Gastroesophageal sphincter (tissue), 4 donors: ENCODE measurements around the gene RAB38. TPM values are rescaled to one million over a fixed set of nuclear protein-coding genes. Genes with fewer than 3 reads are reported as not detected.

Source experiments
- ATAC-seq: fragments of 150-250 bp; one replicate; pipeline ENCODE4 v1.9.1; 2016; ENCODE audit warnings: mild to moderate bottlenecking, moderate library complexity
- H3K27ac ChIP-seq, 4 donors: fragments of 200-600 bp; sonication (generic) in 3 of 4; 1 replicate in 3 of 4; 2 replicates in 1 of 4; pipeline ENCODE4 v1.5.1; 2016 to 2019
- H3K27me3 ChIP-seq: fragments of 200-600 bp; sonication (generic); one replicate; pipeline ENCODE4 v1.5.1; 2019
- H3K36me3 ChIP-seq, 2 donors: fragments of 200-600 bp; sonication (generic); one replicate each; pipeline ENCODE4 v1.5.1; 2019; ENCODE audit warnings: control low read depth in 1 of 2
- H3K4me1 ChIP-seq, 3 donors: fragments of 200-600 bp; sonication (generic); 1 replicate in 2 of 3; 2 replicates in 1 of 3; pipeline ENCODE4 v1.5.1; 2016 to 2019; ENCODE audit warnings: control low read depth in 2 of 3
- H3K4me3 ChIP-seq, 2 donors: fragments of 200-600 bp; sonication (generic); one replicate each; pipeline ENCODE4 v1.5.1; 2019; ENCODE audit warnings: mild to moderate bottlenecking in 1 of 2, moderate library complexity in 1 of 2
- H3K9me3 ChIP-seq, 3 donors: fragments of 200-600 bp; sonication (generic); one replicate each; pipeline ENCODE4 v1.5.1; 2017 to 2019; ENCODE audit warnings: control low read depth in 2 of 3
- EP300 ChIP-seq: sonication (generic); formaldehyde crosslinking; IDR thresholded peaks from one replicate; pipeline ENCODE4 v1.6.1; 2017; ENCODE audit warnings: antibody characterized with exemption, mild to moderate bottlenecking
- POLR2A ChIP-seq, 2 donors: fragments of 450-650 bp; IDR thresholded peaks; one replicate each; pipeline ENCODE4 v1.6.1; 2017; ENCODE audit warnings: antibody characterized with exemption in 2 of 2, mild to moderate bottlenecking in 2 of 2, moderate library complexity in 1 of 2
- POLR2AphosphoS5 ChIP-seq: sonication (generic); formaldehyde crosslinking; IDR thresholded peaks from one replicate; pipeline ENCODE4 v1.6.1; 2017; ENCODE audit warnings: antibody characterized with exemption
- WGBS, 2 donors: methylation state at CpG; one replicate each; pipeline ENCODE4 v1.1.5; 2018; ENCODE audit warnings: low coverage in 1 of 2; 5-methylcytosine and 5-hydroxymethylcytosine counted together
- total RNA-seq, 4 donors: library from RNA; depleted of rRNA; stranded (reverse); fragments of >200 nt; gene quantifications; one replicate each; pipeline ENCODE4 v1.1.0, GENCODE V29; 2016
- TF ChIP-seq, protein P1 (sequence below), 4 experiments: fragments of 200-600 bp in 2 of 4; fragments of 450-650 bp in 2 of 4; sonication (generic) in 1 of 4; IDR thresholded peaks; one replicate each; pipeline ENCODE4 v1.5.1; 2017 to 2019; ENCODE audit warnings: antibody characterized with exemption in 4 of 4, mild to moderate bottlenecking in 2 of 4, moderate library complexity in 2 of 4

The RAB38 gene
- total RNA-seq, 4 donors from 2014 or later = 1.2 to 4.6 (median 1.6) TPM; not detected in 1

GRCh38 chr11:88102598-88102934, 72.7 kb downstream of the RAB38 start:
- Histone ChIP-seq H3K27ac (no peak overlapping the region), H3K36me3 (no peaks in the 10 kb centered on the region), H3K27me3 (no peaks in the 10 kb centered on the region), H3K4me3 (no peak overlapping the region), H3K4me1 (no peaks in the 10 kb centered on the region), H3K9me3 (no peaks in the 10 kb centered on the region)
- WGBS, 2 donors = 81 to 83% methylated on average over 3 of the region's 3 CpGs
- no peak for ATAC-seq
- TF ChIP-seq EP300 (no peak), POLR2A (IDR thresholded peaks at IDR 0.05) (no peak), POLR2AphosphoS5 (no peak)
- TF ChIP-seq, protein P1, sequence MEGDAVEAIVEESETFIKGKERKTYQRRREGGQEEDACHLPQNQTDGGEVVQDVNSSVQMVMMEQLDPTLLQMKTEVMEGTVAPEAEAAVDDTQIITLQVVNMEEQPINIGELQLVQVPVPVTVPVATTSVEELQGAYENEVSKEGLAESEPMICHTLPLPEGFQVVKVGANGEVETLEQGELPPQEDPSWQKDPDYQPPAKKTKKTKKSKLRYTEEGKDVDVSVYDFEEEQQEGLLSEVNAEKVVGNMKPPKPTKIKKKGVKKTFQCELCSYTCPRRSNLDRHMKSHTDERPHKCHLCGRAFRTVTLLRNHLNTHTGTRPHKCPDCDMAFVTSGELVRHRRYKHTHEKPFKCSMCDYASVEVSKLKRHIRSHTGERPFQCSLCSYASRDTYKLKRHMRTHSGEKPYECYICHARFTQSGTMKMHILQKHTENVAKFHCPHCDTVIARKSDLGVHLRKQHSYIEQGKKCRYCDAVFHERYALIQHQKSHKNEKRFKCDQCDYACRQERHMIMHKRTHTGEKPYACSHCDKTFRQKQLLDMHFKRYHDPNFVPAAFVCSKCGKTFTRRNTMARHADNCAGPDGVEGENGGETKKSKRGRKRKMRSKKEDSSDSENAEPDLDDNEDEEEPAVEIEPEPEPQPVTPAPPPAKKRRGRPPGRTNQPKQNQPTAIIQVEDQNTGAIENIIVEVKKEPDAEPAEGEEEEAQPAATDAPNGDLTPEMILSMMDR (IDR thresholded peaks at IDR 0.05) = no peak

- Histone ChIP-seq H3K4me3 (no peak overlapping the region), H3K4me1 (no peaks in the 10 kb centered on the region), H3K27ac (no peak overlapping the region), H3K9me3 (no peaks in the 10 kb centered on the region), H3K27me3 (no peaks in the 10 kb centered on the region), H3K36me3 (no peaks in the 10 kb centered on the region)
- no peak for TF ChIP-seq EP300
- no peak for TF ChIP-seq POLR2A (IDR thresholded peaks at IDR 0.05)
- no peak for TF ChIP-seq POLR2AphosphoS5
- TF ChIP-seq, protein P1 (IDR thresholded peaks at IDR 0.05) = no peak
- ATAC-seq = no peak
- 76 to 93% methylated on average over 2 to 3 of the region's 3 CpGs for WGBS, 2 donors
Observed at GRCh38 chr11:88101881-88102597, 73.2 kb downstream of the RAB38 start.

DNA sequence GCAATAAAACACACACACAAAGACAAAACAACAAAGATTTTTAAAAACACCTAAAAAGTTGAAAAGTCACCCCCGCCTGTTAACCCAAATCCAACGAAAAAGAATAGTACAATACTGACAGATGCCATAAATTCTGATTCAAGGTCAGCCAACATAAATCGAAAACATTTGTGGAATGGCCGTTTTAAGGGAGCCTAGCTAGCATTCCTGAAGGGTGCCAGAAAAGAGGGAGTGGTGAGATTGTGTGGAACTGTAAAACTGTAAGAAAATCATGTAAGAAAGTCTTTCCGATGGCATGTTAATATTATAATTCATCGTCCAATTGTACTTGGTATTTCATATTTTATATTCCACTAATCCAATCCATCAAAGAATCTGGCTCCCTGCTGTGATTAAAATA, 75.1 kb downstream of the RAB38 start:
- Histone ChIP-seq H3K27ac (no peak overlapping the region), H3K36me3 (no peaks in the 10 kb centered on the region), H3K4me3 (no peak overlapping the region), H3K27me3 (no peaks in the 10 kb centered on the region), H3K4me1 (no peaks in the 10 kb centered on the region), H3K9me3 (no peaks in the 10 kb centered on the region)
- WGBS, 2 donors = 41 to 59% methylated on average over 6 of the region's 6 CpGs
- TF ChIP-seq EP300 (no peak), POLR2A (IDR thresholded peaks at IDR 0.05) (no peak), POLR2AphosphoS5 (no peak)
- TF ChIP-seq, protein P1 (IDR thresholded peaks at IDR 0.05) = no peak
- ATAC-seq = no peak

DNA sequence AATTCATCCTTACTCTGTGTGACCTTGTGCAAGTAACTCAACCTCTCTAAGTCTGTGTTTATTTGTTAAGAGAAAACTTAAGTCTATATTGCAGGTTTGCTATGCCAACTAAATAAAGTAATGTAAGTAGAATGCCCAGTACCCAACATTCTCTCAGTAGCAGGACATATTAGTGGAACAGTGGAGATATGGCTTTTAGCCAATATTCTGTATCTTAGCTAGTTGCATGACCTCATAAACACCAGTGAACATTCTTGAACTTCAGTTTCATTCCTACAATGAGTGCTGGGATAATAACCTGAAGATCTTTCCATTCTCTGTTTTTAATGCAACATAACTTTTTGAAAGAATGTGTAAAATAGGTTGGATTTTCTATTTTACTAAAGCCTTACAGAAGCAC, 77.0 kb downstream of the RAB38 start:
- H3K27ac ChIP-seq = no peak overlapping the region
- H3K4me3 ChIP-seq = no peak overlapping the region
- no peaks in the 10 kb centered on the region for H3K4me1 ChIP-seq
- no peaks in the 10 kb centered on the region for H3K36me3 ChIP-seq
- no peak for ATAC-seq
- no peak for TF ChIP-seq POLR2A (IDR thresholded peaks at IDR 0.05)
- TF ChIP-seq EP300 = no peak
- TF ChIP-seq POLR2AphosphoS5 = no peak
- TF ChIP-seq, protein P1 (IDR thresholded peaks at IDR 0.05) = no peak
- no peaks in the 10 kb centered on the region for H3K27me3 ChIP-seq
- H3K9me3 ChIP-seq = no peaks in the 10 kb centered on the region

DNA sequence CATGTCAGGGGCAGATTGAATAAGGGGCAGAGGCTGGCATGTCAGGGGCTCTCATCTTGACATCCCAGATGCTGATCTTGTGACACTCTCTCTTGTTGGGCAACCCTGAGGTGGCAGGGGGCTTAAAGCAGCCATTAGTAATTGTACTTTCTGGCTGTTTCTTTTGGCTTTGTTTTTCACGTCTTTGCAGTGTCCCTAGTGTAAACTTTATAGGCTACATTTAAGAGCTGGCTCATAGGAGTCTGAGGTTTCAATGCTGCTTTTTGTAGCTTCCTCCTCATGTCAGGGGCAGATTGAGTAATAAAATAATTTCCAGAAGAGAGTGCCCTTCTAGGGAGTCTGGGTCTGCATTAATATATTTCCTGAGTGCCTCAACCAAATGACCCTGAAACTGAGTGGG, 86.1 kb downstream of the RAB38 start:
- TF ChIP-seq POLR2AphosphoS5 (no peak), POLR2A (IDR thresholded peaks at IDR 0.05) (no peak), EP300 (no peak)
- TF ChIP-seq, protein P1 (IDR thresholded peaks at IDR 0.05) = no peak

More for the DNA sequence above, 86.1 kb downstream of the RAB38 start:
- no peaks in the 10 kb centered on the region for H3K4me1 ChIP-seq
- H3K4me3 ChIP-seq = no peak overlapping the region
- H3K27ac ChIP-seq = no peak overlapping the region
- no peaks in the 10 kb centered on the region for H3K36me3 ChIP-seq
- WGBS, 2 donors = 40 to 88% methylated on average over 1 of the region's 1 CpG
- no peaks in the 10 kb centered on the region for H3K27me3 ChIP-seq
- H3K9me3 ChIP-seq = no peaks in the 10 kb centered on the region
- ATAC-seq = no peak
